ENCODE data around the gene TDRD1.

GRCh38 chr10:114172776-114173602 is 6.2 kb upstream of the TDRD1 start:
- TF ChIP-seq PATZ1 (CRISPR knock-in tag; IDR thresholded peaks at IDR 0.05; ENCODE audit: borderline replicate concordance): no peak
- no peak for TF ChIP-seq ZFP30 (CRISPR knock-in tag; IDR thresholded peaks at IDR 0.05)
- no peak for TF ChIP-seq ZNF565 (CRISPR knock-in tag; conservative IDR thresholded peaks at IDR 0.05; ENCODE audit: low read depth)
- no peak for TF ChIP-seq TSHZ2 (CRISPR knock-in tag; IDR thresholded peaks at IDR 0.05)
- no peak for TF ChIP-seq CREB5 (CRISPR knock-in tag; IDR thresholded peaks at IDR 0.05; ENCODE audit: low read depth)
- TF ChIP-seq ZNF70 (CRISPR knock-in tag; IDR thresholded peaks at IDR 0.05): no peak
- no peak for TF ChIP-seq ISL1 (CRISPR knock-in tag; IDR thresholded peaks at IDR 0.05)
- no peak for TF ChIP-seq ARNTL (CRISPR knock-in tag; IDR thresholded peaks at IDR 0.05; ENCODE audit: borderline replicate concordance, low read depth)
- TF ChIP-seq BACH2 (CRISPR knock-in tag; IDR thresholded peaks at IDR 0.05; ENCODE audit: borderline replicate concordance): no peak
- TF ChIP-seq ZNF8 (CRISPR knock-in tag; IDR thresholded peaks at IDR 0.05): no peak
- no peak for TF ChIP-seq ZFP3 (CRISPR knock-in tag; IDR thresholded peaks at IDR 0.05)
- no peak for TF ChIP-seq TOX (CRISPR knock-in tag; IDR thresholded peaks at IDR 0.05; ENCODE audit: borderline replicate concordance)
- no peak for TF ChIP-seq GLIS3 (CRISPR knock-in tag; IDR thresholded peaks at IDR 0.05)

Measured in SK-N-SH treated with all-trans-retinoic acid at 6 μM for 48 hours (cell line).